HG03159 (cell line): ENCODE data around the gene GAD1.

Experiments used
- ATAC-seq: cut with Tn5 transposase; IDR thresholded peaks from one replicate; pipeline ENCODE4 v1.9.1; 2021; ENCODE audit warnings: mild to moderate bottlenecking, moderate library complexity; ENCODE audit not compliant: unreplicated experiment

The GAD1 gene

GRCh38 chr2:170887496-170887895 lies 70.8 kb downstream of the GAD1 start:
- no peak for ATAC-seq

GRCh38 chr2:170887896-170888295 lies 71.2 kb downstream of the GAD1 start:
- no peak for ATAC-seq

- ATAC-seq: no peak
These were observed 75.2 kb downstream of the GAD1 start for GRCh38 chr2:170891893-170892292.

- ATAC-seq: no peak
These were observed 75.8 kb downstream of the GAD1 start for GRCh38 chr2:170892391-170892951.

GRCh38 chr2:170895023-170895757 lies 78.5 kb downstream of the GAD1 start:
- no peak for ATAC-seq

- no peak for ATAC-seq
These were observed 79.9 kb downstream of the GAD1 start for GRCh38 chr2:170896622-170897021.

GRCh38 chr2:170897108-170897507 lies 80.4 kb downstream of the GAD1 start:
- no peak for ATAC-seq

- ATAC-seq: no peak
These were observed 89.2 kb downstream of the GAD1 start for GRCh38 chr2:170905864-170906263.
